T47D (cell line): ENCODE data around the gene PCSK2.

ENCODE experiments used
- DNase-seq, 2 experiments: peaks; one replicate each; pipeline versions ENCODE4 v3.0.0 to v3.0.0-alpha.2; 2011 to 2012; ENCODE audit warnings: low read depth in 1 of 2, low spot score in 1 of 2
- JUND ChIP-seq: IDR thresholded peaks from 2 replicates; pipeline ENCODE4 v1.6.1; 2012; ENCODE audit warnings: low read depth
- in situ Hi-C: cut with HindIII; loops from 2 replicates; pipeline ENCODE4 v1.10.0; 2016; ENCODE audit warnings: low sequenced_read_pairs, low pct_unique_long_range_greater_than_20kb

The PCSK2 gene

GRCh38 chr20:17524560-17524959 is 297.7 kb downstream of the PCSK2 start:
- TF ChIP-seq JUND, result no peak
- in situ Hi-C loops, result no loop called here
- peak in 1 of 2 experiments; percentile 70 for DNase-seq

GRCh38 chr20:17525132-17525531 is 298.3 kb downstream of the PCSK2 start:
- no peak for DNase-seq
- TF ChIP-seq JUND, result no peak
- in situ Hi-C loops, result no loop called here

- no peak for TF ChIP-seq JUND
- in situ Hi-C loops, result no loop called here
- DNase-seq, result peak in 1 of 2 experiments; percentile 84
These were observed 298.8 kb downstream of the PCSK2 start for GRCh38 chr20:17525650-17526049.

DNA sequence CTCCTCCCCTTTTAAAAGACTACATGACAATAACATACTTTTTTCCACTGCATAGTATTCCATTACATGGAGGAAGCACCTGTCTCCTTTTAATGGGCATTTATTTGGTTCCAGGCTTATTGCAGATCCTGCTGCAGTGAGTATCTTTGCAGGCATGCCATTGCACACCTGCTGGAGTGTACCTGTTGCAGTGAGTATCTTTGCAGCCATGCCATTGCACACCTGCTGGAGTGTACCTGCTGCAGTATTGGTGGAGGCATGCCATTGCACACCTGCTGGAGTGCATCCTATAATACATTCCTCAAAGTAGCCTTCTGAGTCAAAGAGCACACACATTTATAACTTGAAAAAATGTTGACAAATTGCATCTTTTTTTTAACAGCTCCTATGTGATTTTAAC is 302.7 kb downstream of the PCSK2 start:
- DNase-seq, result no peak
- TF ChIP-seq JUND, result no peak
- in situ Hi-C loops, result no loop called here

DNA sequence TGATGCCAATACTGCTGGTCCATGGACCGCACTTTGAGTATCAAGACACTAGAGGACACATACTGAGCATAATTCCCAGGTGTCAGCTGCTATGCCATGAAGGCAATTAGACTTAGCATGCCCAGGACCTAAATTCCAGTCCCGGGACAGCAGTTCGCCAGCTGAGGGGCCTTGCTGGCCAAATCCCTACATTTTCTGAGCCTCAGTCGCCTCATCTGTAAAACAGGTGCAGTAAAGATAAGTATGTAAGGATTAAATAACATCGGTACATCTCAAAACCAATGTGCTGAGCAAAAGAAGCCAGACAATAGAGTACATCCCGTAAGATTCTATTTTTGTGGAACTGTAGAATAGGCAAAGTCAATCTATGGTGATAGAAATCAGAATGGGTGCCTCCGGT is 303.3 kb downstream of the PCSK2 start:
- DNase-seq, result no peak
- no peak for TF ChIP-seq JUND
- in situ Hi-C loops, result no loop called here

- peak; percentile 55 to 75 for DNase-seq
- in situ Hi-C loops, result no loop called here
- no peak for TF ChIP-seq JUND
These were observed 304.1 kb downstream of the PCSK2 start, which contains the start of gene BFSP1 for GRCh38 chr20:17530716-17531664. Gene BFSP1 (minus strand): TSS chr20:17531379. CDS start chr20:17531329, 50 bp downstream.

DNA sequence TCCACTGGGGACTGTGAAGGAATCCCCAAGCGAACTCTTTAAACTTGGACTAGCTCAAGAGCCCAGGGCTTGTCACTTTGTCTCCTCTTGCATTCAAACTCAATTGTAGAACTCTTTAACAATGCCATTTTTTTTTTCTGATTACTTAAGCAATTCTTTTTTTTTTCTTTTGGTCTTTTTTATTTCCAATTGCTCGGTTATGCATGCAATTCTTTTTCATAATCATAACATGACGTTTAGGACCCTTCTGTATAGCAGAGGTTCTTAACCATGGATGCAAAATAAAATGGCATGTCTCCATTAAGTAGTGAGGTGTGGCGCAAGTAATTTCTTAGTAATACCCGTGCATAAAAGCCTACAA is 304.8 kb downstream of the PCSK2 start:
- in situ Hi-C loops, result no loop called here
- no peak for TF ChIP-seq JUND
- no peak for DNase-seq

DNA sequence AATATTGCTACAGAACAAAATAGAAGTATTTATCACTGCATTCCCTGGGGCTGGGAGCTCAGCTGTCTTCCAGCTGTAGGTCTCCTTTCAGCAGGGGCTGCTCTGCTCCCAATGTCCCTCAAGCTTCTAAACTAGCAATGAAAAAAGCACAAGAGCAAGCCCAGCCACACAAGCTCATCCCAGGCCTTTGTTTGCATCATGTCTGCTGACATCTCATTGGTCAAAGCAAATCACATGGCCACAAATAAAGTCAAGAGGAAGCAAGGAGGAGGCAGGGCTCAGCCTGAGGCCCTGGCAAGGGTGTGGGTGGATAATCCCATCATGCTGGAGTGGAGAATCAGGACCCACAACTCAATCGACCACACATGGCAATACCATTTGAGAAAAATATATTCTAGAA is 306.6 kb downstream of the PCSK2 start:
- in situ Hi-C loops, result no loop called here

DNA sequence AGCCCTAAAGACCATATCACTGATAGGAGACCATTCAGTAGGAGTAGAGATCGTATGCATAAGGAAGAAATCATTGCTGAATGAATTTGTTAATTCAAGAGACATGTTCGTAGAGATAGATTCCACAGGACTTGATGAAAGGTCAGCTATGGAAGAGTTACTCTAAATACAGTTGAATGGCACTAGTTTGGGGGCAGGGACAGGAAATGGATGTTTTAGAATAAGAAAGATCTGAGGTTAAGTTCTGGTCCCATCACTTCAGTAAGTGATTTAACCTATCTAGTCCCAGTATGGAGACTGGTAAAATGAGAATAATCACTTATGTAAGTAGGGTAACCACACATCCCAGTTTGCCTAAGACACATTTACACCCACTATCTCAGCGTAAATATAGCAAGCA is 307.2 kb downstream of the PCSK2 start:
- no peak for TF ChIP-seq JUND
- in situ Hi-C loops, result no loop called here
- no peak for DNase-seq

More for the DNA sequence above, 306.6 kb downstream of the PCSK2 start:
- peak in 1 of 2 experiments; percentile 87 for DNase-seq
- TF ChIP-seq JUND, result no peak
